Measurements from ENCODE around the gene CNOT4. TPM values are rescaled to one million over a fixed set of nuclear protein-coding genes. Genes with fewer than 3 reads are reported as not detected.

The CNOT4 gene
- total and polyA plus RNA-seq, 2 of the 13 experiments (the other 11 are each of a cell fraction or from before 2014, with no cell fraction given): 7.4 to 8.4 TPM

DNA sequence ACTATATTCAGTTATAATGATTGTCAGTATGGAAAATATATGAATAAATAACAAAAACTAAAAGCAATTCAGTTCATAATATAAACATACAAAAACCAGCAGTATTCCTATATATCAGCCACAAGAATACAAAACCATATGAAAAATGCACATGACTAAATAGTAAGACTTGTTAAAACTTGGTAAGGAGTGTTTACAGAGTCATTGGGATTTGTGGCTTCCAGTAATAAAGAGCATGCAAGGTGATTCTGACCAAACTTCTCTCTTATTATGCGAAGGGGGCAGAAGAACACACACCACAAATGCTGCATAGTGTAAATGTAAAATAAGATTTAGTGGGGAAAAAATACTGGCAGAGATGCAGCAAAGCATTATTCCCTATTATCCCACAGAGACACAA, 8.8 kb upstream of the CNOT4 start (continued):
- TF ChIP-seq KAT2B (IDR thresholded peaks at IDR 0.05; ENCODE audit: borderline replicate concordance, low read depth, low read length) (no peak), CCAR2 (optimal IDR thresholded peaks at IDR 0.05; ENCODE audit: low read depth, low read length) (no peak)
- TF ChIP-seq, protein P1, sequence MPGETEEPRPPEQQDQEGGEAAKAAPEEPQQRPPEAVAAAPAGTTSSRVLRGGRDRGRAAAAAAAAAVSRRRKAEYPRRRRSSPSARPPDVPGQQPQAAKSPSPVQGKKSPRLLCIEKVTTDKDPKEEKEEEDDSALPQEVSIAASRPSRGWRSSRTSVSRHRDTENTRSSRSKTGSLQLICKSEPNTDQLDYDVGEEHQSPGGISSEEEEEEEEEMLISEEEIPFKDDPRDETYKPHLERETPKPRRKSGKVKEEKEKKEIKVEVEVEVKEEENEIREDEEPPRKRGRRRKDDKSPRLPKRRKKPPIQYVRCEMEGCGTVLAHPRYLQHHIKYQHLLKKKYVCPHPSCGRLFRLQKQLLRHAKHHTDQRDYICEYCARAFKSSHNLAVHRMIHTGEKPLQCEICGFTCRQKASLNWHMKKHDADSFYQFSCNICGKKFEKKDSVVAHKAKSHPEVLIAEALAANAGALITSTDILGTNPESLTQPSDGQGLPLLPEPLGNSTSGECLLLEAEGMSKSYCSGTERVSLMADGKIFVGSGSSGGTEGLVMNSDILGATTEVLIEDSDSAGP (CRISPR knock-in tag; IDR thresholded peaks at IDR 0.05; ENCODE audit: borderline replicate concordance): no peak
- TF ChIP-seq, protein P2, sequence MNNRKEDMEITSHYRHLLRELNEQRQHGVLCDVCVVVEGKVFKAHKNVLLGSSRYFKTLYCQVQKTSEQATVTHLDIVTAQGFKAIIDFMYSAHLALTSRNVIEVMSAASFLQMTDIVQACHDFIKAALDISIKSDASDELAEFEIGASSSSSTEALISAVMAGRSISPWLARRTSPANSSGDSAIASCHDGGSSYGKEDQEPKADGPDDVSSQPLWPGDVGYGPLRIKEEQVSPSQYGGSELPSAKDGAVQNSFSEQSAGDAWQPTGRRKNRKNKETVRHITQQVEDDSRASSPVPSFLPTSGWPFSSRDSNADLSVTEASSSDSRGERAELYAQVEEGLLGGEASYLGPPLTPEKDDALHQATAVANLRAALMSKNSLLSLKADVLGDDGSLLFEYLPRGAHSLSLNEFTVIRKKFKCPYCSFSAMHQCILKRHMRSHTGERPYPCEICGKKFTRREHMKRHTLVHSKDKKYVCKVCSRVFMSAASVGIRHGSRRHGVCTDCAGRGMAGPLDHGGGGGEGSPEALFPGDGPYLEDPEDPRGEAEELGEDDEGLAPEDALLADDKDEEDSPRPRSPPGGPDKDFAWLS (CRISPR knock-in tag; IDR thresholded peaks at IDR 0.05; ENCODE audit: borderline replicate concordance): no peak
- TF ChIP-seq, protein P3, sequence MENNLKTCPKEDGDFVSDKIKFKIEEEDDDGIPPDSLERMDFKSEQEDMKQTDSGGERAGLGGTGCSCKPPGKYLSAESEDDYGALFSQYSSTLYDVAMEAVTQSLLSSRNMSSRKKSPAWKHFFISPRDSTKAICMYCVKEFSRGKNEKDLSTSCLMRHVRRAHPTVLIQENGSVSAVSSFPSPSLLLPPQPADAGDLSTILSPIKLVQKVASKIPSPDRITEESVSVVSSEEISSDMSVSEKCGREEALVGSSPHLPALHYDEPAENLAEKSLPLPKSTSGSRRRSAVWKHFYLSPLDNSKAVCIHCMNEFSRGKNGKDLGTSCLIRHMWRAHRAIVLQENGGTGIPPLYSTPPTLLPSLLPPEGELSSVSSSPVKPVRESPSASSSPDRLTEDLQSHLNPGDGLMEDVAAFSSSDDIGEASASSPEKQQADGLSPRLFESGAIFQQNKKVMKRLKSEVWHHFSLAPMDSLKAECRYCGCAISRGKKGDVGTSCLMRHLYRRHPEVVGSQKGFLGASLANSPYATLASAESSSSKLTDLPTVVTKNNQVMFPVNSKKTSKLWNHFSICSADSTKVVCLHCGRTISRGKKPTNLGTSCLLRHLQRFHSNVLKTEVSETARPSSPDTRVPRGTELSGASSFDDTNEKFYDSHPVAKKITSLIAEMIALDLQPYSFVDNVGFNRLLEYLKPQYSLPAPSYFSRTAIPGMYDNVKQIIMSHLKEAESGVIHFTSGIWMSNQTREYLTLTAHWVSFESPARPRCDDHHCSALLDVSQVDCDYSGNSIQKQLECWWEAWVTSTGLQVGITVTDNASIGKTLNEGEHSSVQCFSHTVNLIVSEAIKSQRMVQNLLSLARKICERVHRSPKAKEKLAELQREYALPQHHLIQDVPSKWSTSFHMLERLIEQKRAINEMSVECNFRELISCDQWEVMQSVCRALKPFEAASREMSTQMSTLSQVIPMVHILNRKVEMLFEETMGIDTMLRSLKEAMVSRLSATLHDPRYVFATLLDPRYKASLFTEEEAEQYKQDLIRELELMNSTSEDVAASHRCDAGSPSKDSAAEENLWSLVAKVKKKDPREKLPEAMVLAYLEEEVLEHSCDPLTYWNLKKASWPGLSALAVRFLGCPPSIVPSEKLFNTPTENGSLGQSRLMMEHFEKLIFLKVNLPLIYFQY (CRISPR knock-in tag; IDR thresholded peaks at IDR 0.05; ENCODE audit: borderline replicate concordance): no peak

Data from HepG2 (cell line).